ENCODE results near the gene DUS2. TPM values are rescaled to one million over a fixed set of nuclear protein-coding genes. Genes with fewer than 3 reads are reported as not detected.

Gene DUS2
- total and polyA plus RNA-seq, 9 of the 15 experiments (the other 6 are each of a cell fraction or from before 2014, with no cell fraction given) = 5.8 to 22.5 (median 20.6) TPM

- TF ChIP-seq ZZZ3 (IDR thresholded peaks at IDR 0.05) (0 out of 2 replicates have a peak, but pooled peaks have one; percentile 65), CTBP1 (IDR thresholded peaks at IDR 0.05; ENCODE audit: borderline replicate concordance) (peak; percentile 89), RERE (CRISPR knock-in tag; IDR thresholded peaks at IDR 0.05; ENCODE audit: borderline replicate concordance) (peak; percentile 77; the same call in 1 of the 2 replicates), RNF2 (IDR thresholded peaks at IDR 0.05) (peak; percentile 60; the same call in 1 of the 2 replicates), SMAD1 (IDR thresholded peaks at IDR 0.05; ENCODE audit: low read depth, low read length, partially characterized antibody) (peak; percentile 61), ZNF217 (CRISPR knock-in tag; IDR thresholded peaks at IDR 0.05) (no peak), ZNF668 (CRISPR knock-in tag; IDR thresholded peaks at IDR 0.05) (no peak), MXD1 (CRISPR knock-in tag; IDR thresholded peaks at IDR 0.05; ENCODE audit: borderline replicate concordance, poor library complexity, severe bottlenecking) (peak; percentile 4), ZNF224 (CRISPR knock-in tag; IDR thresholded peaks at IDR 0.05) (no peak), NR2C1 (IDR thresholded peaks at IDR 0.05) (peak; percentile 90), NR2C1 (tag; IDR thresholded peaks at IDR 0.05) (peak; percentile 94), TSHZ1 (CRISPR knock-in tag; IDR thresholded peaks at IDR 0.05) (no peak), MYC (IDR thresholded peaks at IDR 0.05; ENCODE audit: low read depth, low read length) (peak; percentile 98), MYC (CRISPR knock-in tag; IDR thresholded peaks at IDR 0.05; ENCODE audit: borderline replicate concordance, low read depth) (peak; percentile 93), GTF2E2 (tag; IDR thresholded peaks at IDR 0.05) (peak; percentile 67; the same call in 1 of the 2 replicates)
These were observed at the start of gene DUS2, which contains the start of gene DDX28 (continued) for GRCh38 chr16:68022728-68023537.
